OCI-LY1 (cell line): ENCODE data around the gene DNAJC5G.

Source experiments
- CTCF ChIP-seq: fragments of 200-600 bp; sonication (generic), shearing (Covaris generic); IDR thresholded peaks from 2 replicates; pipeline ENCODE4 v1.5.1; 2017; ENCODE audit warnings: mild to moderate bottlenecking, antibody characterized with exemption, low read length, moderate library complexity, mixed read lengths
- EZH2 ChIP-seq: fragments of 200-600 bp; sonication (generic), shearing (Covaris generic); IDR thresholded peaks from 2 replicates; pipeline ENCODE4 v1.8.0; 2017; ENCODE audit warnings: borderline replicate concordance, mixed run types, mild to moderate bottlenecking, antibody characterized with exemption, low read length, moderate library complexity, mixed read lengths

- no peak for TF ChIP-seq CTCF
- no peak for TF ChIP-seq EZH2
Observed at GRCh38 chr2:27258051-27258450, 17.2 kb upstream of the DNAJC5G start.
